Smooth muscle cell (in vitro differentiated cells): ENCODE results near the gene GOLGA6L7. TPM values are rescaled to one million over a fixed set of nuclear protein-coding genes. Genes with fewer than 3 reads are reported as not detected.

Experiments used
- DNase-seq: peaks from one replicate; lab custom pipeline; 2025; ENCODE audit not compliant: unreplicated experiment; lab: John Stamatoyannopoulos, UW
- H2AFZ ChIP-seq: fragments of 200-600 bp; sonication (generic); 2 replicates; pipeline ENCODE4 v1.6.0; 2016; ENCODE audit warnings: antibody characterized with exemption, low read depth, mild to moderate bottlenecking
- H3F3A ChIP-seq: fragments of 200-600 bp; sonication (generic); 2 replicates; pipeline ENCODE4 v1.6.0; 2017; ENCODE audit warnings: antibody characterized with exemption, low read depth
- H3K27ac ChIP-seq: fragments of 200-600 bp; sonication (generic); 2 replicates; pipeline ENCODE4 v1.5.1; 2016; ENCODE audit warnings: low read depth, mild to moderate bottlenecking
- H3K27me3 ChIP-seq: fragments of 200-600 bp; sonication (generic); 2 replicates; pipeline ENCODE4 v1.6.1; 2016; ENCODE audit warnings: low read depth, mild to moderate bottlenecking
- H3K36me3 ChIP-seq: fragments of 200-600 bp; sonication (generic); 2 replicates; pipeline ENCODE4 v1.5.1; 2016; ENCODE audit warnings: low read depth
- H3K4me1 ChIP-seq: fragments of 200-600 bp; sonication (generic); 2 replicates; pipeline ENCODE4 v1.5.1; 2016; ENCODE audit warnings: low read depth
- H3K4me2 ChIP-seq: fragments of 200-600 bp; sonication (generic); 2 replicates; pipeline ENCODE4 v1.6.0; 2016; ENCODE audit warnings: mild to moderate bottlenecking
- H3K4me3 ChIP-seq: fragments of 200-600 bp; sonication (generic); 2 replicates; pipeline ENCODE4 v1.5.1; 2016; ENCODE audit warnings: mild to moderate bottlenecking
- H3K79me2 ChIP-seq: fragments of 200-600 bp; sonication (generic); 2 replicates; pipeline ENCODE4 v1.6.0; 2016; ENCODE audit warnings: low read depth, mild to moderate bottlenecking
- H3K9ac ChIP-seq: fragments of 200-600 bp; sonication (generic); 2 replicates; pipeline ENCODE4 v1.6.0; 2016; ENCODE audit warnings: low read depth
- H3K9me3 ChIP-seq: fragments of 200-600 bp; sonication (generic); replicated peaks from 2 replicates; pipeline ENCODE4 v1.5.1; 2016; ENCODE audit warnings: low read depth
- H4K20me1 ChIP-seq: fragments of 200-600 bp; sonication (generic); 2 replicates; pipeline ENCODE4 v1.6.0; 2016; ENCODE audit warnings: low read depth
- CTCF ChIP-seq: fragments of 200-600 bp; sonication (generic); IDR thresholded peaks from 2 replicates; pipeline ENCODE4 v1.5.1; 2017; ENCODE audit warnings: borderline replicate concordance, mild to moderate bottlenecking, antibody characterized with exemption; ENCODE audit not compliant: insufficient read depth, poor library complexity, severe bottlenecking
- WGBS: methylation state at CpG from one replicate; pipeline ENCODE4 v1.1.7; 2016; ENCODE audit warnings: low lambda C conversion rate; 5-methylcytosine and 5-hydroxymethylcytosine counted together
- polyA plus RNA-seq: library from polyadenylated mRNA; unstranded; fragments of >200 nt; fragmentation: Nextera tagmentation; extraction: Ambion mirVana; gene quantifications from 2 replicates; pipeline ENCODE4 v1.2.1, GENCODE V29; 2016
- total RNA-seq: library from RNA; depleted of rRNA; stranded (reverse); fragments of >200 nt; gene quantifications from 2 replicates; pipeline ENCODE4 v1.2.3, GENCODE V29; 2014

GOLGA6L7 gene
- total and polyA plus RNA-seq, 2 experiments from 2014 or later = not detected

GRCh38 chr15:28886431-28887338, 38.2 kb upstream of the GOLGA6L7 start:
- H2AFZ ChIP-seq = peak overlapping the region; percentile 66

GRCh38 chr15:28885630-28886430, 37.4 kb upstream of the GOLGA6L7 start, which contains the start of gene APBA2:
APBA2 (plus strand) TSS chr15:28885974; CDS start chr15:29053885, 167,911 bp downstream.
- Histone ChIP-seq H3K27me3 (peaks cover 18% of the 10 kb centered on the region), H3K27ac (no peak within 1 kb of the TSS)

More at GRCh38 chr15:28886431-28887338, 38.2 kb upstream of the GOLGA6L7 start:
- no peak for TF ChIP-seq CTCF
- H3K4me3 ChIP-seq = peak overlapping the region; percentile 68
- DNase-seq = no peak
- no peak overlapping the region for H3K27ac ChIP-seq
- no peaks in the 10 kb centered on the region for H3F3A ChIP-seq
- peaks cover 18% of the 10 kb centered on the region for H3K27me3 ChIP-seq
- WGBS = 38% methylated on average over 40 of the region's 61 CpGs
- no peaks in the 10 kb centered on the region for H4K20me1 ChIP-seq
- H3K79me2 ChIP-seq = no peaks in the 10 kb centered on the region
- H3K4me2 ChIP-seq = peak overlapping the region; percentile 97
- no peaks in the 10 kb centered on the region for H3K9me3 ChIP-seq
- H3K9ac ChIP-seq = no peak overlapping the region
- H3K36me3 ChIP-seq = no peaks in the 10 kb centered on the region
- peaks cover 21% of the 10 kb centered on the region for H3K4me1 ChIP-seq

GRCh38 chr15:28885128-28885629, 36.7 kb upstream of the GOLGA6L7 start:
- H3K36me3 ChIP-seq = no peaks in the 10 kb centered on the region
- no peak overlapping the region for H3K9ac ChIP-seq

More at GRCh38 chr15:28885630-28886430, 37.4 kb upstream of the GOLGA6L7 start, which contains the start of gene APBA2:
- Histone ChIP-seq H2AFZ (peak within 1 kb of the TSS; percentile 98), H3F3A (no peaks in the 10 kb centered on the region), H3K4me3 (peak within 1 kb of the TSS; percentile 68), H3K36me3 (no peaks in the 10 kb centered on the region), H3K4me2 (peak within 1 kb of the TSS; percentile 97), H3K79me2 (no peaks in the 10 kb centered on the region), H3K9ac (no peak within 1 kb of the TSS), H4K20me1 (no peaks in the 10 kb centered on the region), H3K4me1 (peaks cover 21% of the 10 kb centered on the region), H3K9me3 (no peaks in the 10 kb centered on the region)
- TF ChIP-seq CTCF = no peak
- under 1% methylated on average over 83 of the region's 109 CpGs for WGBS
- no peak for DNase-seq

More at GRCh38 chr15:28885128-28885629, 36.7 kb upstream of the GOLGA6L7 start:
- Histone ChIP-seq H3K27me3 (peaks cover 18% of the 10 kb centered on the region), H3K79me2 (no peaks in the 10 kb centered on the region), H3K27ac (no peak overlapping the region), H3K4me1 (peaks cover 21% of the 10 kb centered on the region), H3K4me3 (peak overlapping the region; percentile 68), H3K9me3 (no peaks in the 10 kb centered on the region), H3F3A (no peaks in the 10 kb centered on the region), H3K4me2 (peak overlapping the region; percentile 97), H4K20me1 (no peaks in the 10 kb centered on the region), H2AFZ (peak overlapping the region; percentile 98)
- DNase-seq = no peak
- TF ChIP-seq CTCF = no peak
- WGBS = 51% methylated on average over 18 of the region's 31 CpGs
